Gastrocnemius medialis (tissue), 4 donors: ENCODE results near the gene ACYP2. TPM values are rescaled to one million over a fixed set of nuclear protein-coding genes. Genes with fewer than 3 reads are reported as not detected.
"Not testable (repeated sequence)": the region's sequence is repeated elsewhere in the genome, so short reads cannot be mapped to it uniquely, and the experiment has no call there.

ENCODE experiments used
- ATAC-seq, 2 donors: fragments of 150-250 bp; one replicate each; pipeline ENCODE4 v1.9.1; 2016
- DNase-seq, 2 donors: peaks; one replicate each; pipeline ENCODE4 v3.0.0-alpha.2; 2019
- H3K27ac ChIP-seq, 4 donors: fragments of 200-600 bp; sonication (generic); 1 replicate in 1 of 4; 2 replicates in 3 of 4; pipeline ENCODE4 v1.5.1; 2016 to 2018; ENCODE audit warnings: mild to moderate bottlenecking in 2 of 4, moderate library complexity in 1 of 4
- H3K27me3 ChIP-seq, 3 donors: fragments of 200-600 bp; sonication (generic) in 2 of 3; 1 replicate in 1 of 3; 2 replicates in 2 of 3; pipeline versions ENCODE4 v1.5.1 to v1.6.0; 2016 to 2019; ENCODE audit warnings: mild to moderate bottlenecking in 1 of 3, moderate library complexity in 1 of 3
- H3K36me3 ChIP-seq, 2 donors: fragments of 200-600 bp; sonication (generic) in 1 of 2; one replicate each; pipeline ENCODE4 v1.5.1; 2017 to 2018
- H3K4me1 ChIP-seq, 2 donors: fragments of 200-600 bp; sonication (generic) in 1 of 2; one replicate each; pipeline ENCODE4 v1.5.1; 2016 to 2017; ENCODE audit warnings: mild to moderate bottlenecking in 2 of 2
- H3K4me3 ChIP-seq, 4 donors: fragments of 200-600 bp; sonication (generic) in 3 of 4; 1 replicate in 1 of 4; 2 replicates in 3 of 4; pipeline ENCODE4 v1.5.1; 2016 to 2019; ENCODE audit warnings: mild to moderate bottlenecking in 2 of 4
- H3K9me3 ChIP-seq, 3 donors: fragments of 200-600 bp; sonication (generic) in 2 of 3; 1 replicate in 1 of 3; 2 replicates in 2 of 3; pipeline ENCODE4 v1.5.1; 2016 to 2019
- POLR2A ChIP-seq, 2 donors: fragments of 450-650 bp; IDR thresholded peaks; one replicate each; pipeline ENCODE4 v1.6.1; 2017; ENCODE audit warnings: antibody characterized with exemption in 2 of 2, mild to moderate bottlenecking in 2 of 2, moderate library complexity in 2 of 2
- in situ Hi-C, 4 donors: fragments of 200-750 bp; cut with MboI; loops; one replicate each; pipeline versions ENCODE4 v1.15.0 to v1.8.0; 2017; ENCODE audit warnings: low sequenced_read_pairs in 4 of 4
- intact Hi-C: fragments of 100-400 bp; cut with DNase I; formaldehyde crosslinking; loops from one replicate; pipeline ENCODE4 v1.15.1; 2023; ENCODE audit warnings: low total_unique reads
- total RNA-seq, 4 donors: library from RNA; depleted of rRNA; stranded (reverse); fragments of >200 nt; gene quantifications; one replicate each; pipeline versions ENCODE4 v1.1.0 to v1.2.3, GENCODE V29; 2016
- TF ChIP-seq, protein P1 (sequence below), 5 experiments: fragments of 450-650 bp in 3 of 5; fragments of 200-600 bp in 2 of 5; sonication (generic) in 2 of 5; IDR thresholded peaks in 4 of 5; conservative IDR thresholded peaks in 1 of 5; 1 replicate in 4 of 5; 2 replicates in 1 of 5; pipeline ENCODE4 v1.5.1; 2016 to 2019; ENCODE audit warnings: antibody characterized with exemption in 5 of 5, mild to moderate bottlenecking in 3 of 5, moderate library complexity in 3 of 5

Gene ACYP2
- total RNA-seq, 4 donors from 2014 or later, result 52.9 to 121 (median 107) TPM

DNA sequence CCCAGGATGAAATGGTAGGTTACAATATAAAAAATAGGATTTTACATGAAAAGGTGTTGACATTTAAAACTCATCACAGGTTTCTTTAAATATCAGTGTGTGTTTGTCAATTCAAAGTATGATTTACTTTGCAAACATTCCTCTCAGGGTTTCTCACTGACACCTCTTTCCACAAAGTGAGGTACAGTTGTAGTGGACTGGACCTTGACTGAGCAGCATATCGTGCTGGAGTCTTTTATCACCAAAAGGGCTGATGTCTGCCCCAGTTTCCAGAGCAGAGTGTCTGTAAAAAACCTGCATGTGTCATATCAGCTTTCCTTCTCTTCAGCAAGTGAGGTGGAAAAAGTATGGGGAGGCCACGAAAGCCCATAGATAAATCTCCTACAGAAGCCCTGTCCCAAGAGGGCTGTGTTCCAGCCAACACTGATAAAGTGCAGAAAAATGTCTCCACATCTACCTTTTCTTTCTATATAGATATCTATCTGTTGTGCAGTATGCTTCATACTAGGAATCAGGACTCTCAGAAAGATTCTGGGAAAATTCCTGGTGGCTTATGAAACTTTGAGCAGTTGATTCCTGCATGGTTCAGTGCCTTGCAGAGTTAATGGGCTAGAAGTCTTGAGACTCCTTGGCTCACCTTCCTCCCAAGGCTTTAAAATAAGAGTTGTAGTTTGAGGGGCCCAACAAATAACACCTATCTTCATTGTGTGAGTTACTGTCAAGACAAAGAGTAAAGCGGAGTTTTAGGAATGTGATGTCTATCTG lies 6.9 kb downstream of the ACYP2 start:
- no peaks in the 10 kb centered on the region for H3K27me3 ChIP-seq
- H3K4me3 ChIP-seq, result no peak overlapping the region
- TF ChIP-seq, protein P1, sequence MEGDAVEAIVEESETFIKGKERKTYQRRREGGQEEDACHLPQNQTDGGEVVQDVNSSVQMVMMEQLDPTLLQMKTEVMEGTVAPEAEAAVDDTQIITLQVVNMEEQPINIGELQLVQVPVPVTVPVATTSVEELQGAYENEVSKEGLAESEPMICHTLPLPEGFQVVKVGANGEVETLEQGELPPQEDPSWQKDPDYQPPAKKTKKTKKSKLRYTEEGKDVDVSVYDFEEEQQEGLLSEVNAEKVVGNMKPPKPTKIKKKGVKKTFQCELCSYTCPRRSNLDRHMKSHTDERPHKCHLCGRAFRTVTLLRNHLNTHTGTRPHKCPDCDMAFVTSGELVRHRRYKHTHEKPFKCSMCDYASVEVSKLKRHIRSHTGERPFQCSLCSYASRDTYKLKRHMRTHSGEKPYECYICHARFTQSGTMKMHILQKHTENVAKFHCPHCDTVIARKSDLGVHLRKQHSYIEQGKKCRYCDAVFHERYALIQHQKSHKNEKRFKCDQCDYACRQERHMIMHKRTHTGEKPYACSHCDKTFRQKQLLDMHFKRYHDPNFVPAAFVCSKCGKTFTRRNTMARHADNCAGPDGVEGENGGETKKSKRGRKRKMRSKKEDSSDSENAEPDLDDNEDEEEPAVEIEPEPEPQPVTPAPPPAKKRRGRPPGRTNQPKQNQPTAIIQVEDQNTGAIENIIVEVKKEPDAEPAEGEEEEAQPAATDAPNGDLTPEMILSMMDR (IDR thresholded peaks at IDR 0.05 in 4 of 5, conservative IDR thresholded peaks at IDR 0.05 in 1 of 5), result no peak
- no peaks in the 10 kb centered on the region for H3K36me3 ChIP-seq
- H3K9me3 ChIP-seq, result no peaks in the 10 kb centered on the region
- in situ Hi-C loops (loop anchor here in 3 of 4 donors (25.0 kb wide), 4 partner anchors 390 to 915 kb away; partner anchors contain the start of gene EML6 (in 1 of the 3)), intact Hi-C loops (no loop called here)
- H3K4me1 ChIP-seq, result peaks cover 27 to 31% of the 10 kb centered on the region in 2 donors
- peak overlapping the region; percentile 78 to 90 (median 88) for H3K27ac ChIP-seq
- ATAC-seq (peak; percentile 5 to 17), DNase-seq (no peak)

DNA sequence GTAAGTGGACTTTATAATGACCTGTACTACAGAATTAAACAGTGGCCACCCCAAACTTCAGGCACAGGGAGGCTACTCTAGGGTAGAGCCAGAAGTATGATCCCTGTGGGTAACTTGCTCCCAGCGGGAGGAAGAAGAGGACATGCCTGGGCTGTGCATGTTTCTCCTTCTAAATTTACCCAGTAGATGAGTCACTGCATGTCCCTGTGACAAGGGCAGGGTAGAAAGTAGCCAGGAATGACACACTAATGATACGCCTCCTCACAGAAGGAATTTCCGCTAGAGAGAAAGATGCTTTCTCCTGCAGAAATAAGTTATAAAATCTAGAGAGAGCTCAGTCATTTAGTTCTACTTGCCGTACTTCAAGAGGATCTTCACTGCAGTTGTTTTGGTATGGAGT lies 7.5 kb downstream of the ACYP2 start:
- no peak for TF ChIP-seq POLR2A (IDR thresholded peaks at IDR 0.05)
- TF ChIP-seq, protein P1 (IDR thresholded peaks at IDR 0.05 in 4 of 5, conservative IDR thresholded peaks at IDR 0.05 in 1 of 5), result no peak
- H3K4me1 ChIP-seq, result peaks cover 27 to 31% of the 10 kb centered on the region in 2 donors
- DNase-seq, result peak; percentile 67 to 71
- H3K27me3 ChIP-seq, result no peaks in the 10 kb centered on the region
- no peaks in the 10 kb centered on the region for H3K9me3 ChIP-seq
- H3K27ac ChIP-seq, result peak overlapping the region; percentile 78 to 90 (median 88)
- in situ Hi-C loops (loop anchor here in 3 of 4 donors (25.0 kb wide), 4 partner anchors 389 to 914 kb away; partner anchors contain the start of gene EML6 (in 1 of the 3)), intact Hi-C loops (no loop called here)
- H3K36me3 ChIP-seq, result no peaks in the 10 kb centered on the region
- peak; percentile 100 for ATAC-seq
- H3K4me3 ChIP-seq, result no peak overlapping the region

DNA sequence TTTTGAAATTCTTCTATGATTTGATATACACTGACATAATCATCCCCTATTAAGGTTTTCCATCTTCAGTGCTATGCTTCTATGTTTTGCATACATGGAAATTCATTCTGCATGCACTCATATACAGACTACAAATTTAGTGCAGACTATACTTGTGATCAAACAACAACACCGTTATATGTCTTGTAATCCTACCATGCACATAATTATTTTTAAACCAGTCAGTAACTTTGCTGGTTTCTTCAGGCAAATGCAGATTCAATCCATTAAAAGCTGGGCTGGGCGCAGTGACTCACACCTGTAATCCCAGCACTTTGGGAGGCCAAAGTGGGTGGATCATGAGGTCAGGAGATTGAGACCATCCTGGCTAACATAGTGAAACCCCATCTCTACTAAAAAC lies 11.8 kb downstream of the ACYP2 start:
- H3K9me3 ChIP-seq, ATAC-seq, H3K27ac ChIP-seq, DNase-seq, in situ Hi-C loops, H3K4me3 ChIP-seq, H3K27me3 ChIP-seq, intact Hi-C loops, H3K36me3 ChIP-seq: not testable (repeated sequence)
- peaks cover 18 to 19% of the 10 kb centered on the region in 2 donors for H3K4me1 ChIP-seq

DNA sequence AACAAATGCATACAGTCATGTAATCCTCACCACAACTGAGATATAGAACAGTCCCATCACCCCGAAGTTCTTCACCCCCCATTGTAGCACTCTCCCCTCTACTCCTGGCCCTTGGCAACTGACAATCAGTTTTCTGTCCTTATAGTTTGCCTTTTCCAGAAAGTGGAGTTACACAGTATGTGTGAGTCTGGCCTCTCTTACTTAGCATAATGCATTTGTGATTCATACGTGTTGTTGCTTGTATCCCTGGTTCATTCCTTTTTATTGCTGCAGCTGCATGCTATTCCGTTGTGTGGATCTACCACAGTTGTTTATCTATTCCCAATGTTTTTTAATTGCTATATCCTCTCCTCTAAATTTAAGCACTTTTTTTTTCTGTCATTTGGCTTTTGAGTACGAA lies 17.6 kb downstream of the ACYP2 start:
- no peak overlapping the region for H3K27ac ChIP-seq
- H3K36me3 ChIP-seq, result no peaks in the 10 kb centered on the region
- no peaks in the 10 kb centered on the region for H3K4me1 ChIP-seq
- H3K9me3 ChIP-seq, result no peaks in the 10 kb centered on the region
- H3K27me3 ChIP-seq, result no peaks in the 10 kb centered on the region
- ATAC-seq, result no peak
- intact Hi-C loops, result no loop called here
- H3K4me3 ChIP-seq, result no peak overlapping the region
- no peak for DNase-seq
- in situ Hi-C loops, result no loop called here
- TF ChIP-seq, protein P1 (IDR thresholded peaks at IDR 0.05 in 4 of 5, conservative IDR thresholded peaks at IDR 0.05 in 1 of 5), result no peak
- no peak for TF ChIP-seq POLR2A (IDR thresholded peaks at IDR 0.05)

DNA sequence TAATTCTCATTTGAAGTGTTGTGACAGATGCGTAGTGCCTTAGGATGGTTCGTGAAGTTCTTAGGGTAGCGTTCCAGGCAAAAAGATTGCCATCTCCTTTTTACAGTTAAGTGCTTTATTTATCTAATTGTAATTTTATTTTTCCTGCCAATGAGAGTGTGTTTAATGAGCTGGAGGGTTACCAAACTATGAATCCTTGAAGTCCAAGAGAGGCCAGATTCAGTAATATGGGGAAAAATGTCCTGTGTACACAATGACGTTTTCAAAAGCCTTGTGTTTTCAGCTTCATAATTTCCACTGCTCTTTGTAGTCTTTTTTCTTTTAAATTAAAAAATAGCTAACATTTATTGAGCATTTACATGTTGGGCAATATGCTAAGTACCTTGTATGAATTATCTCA lies 23.8 kb downstream of the ACYP2 start:
- DNase-seq, result no peak
- no peaks in the 10 kb centered on the region for H3K9me3 ChIP-seq
- no peaks in the 10 kb centered on the region for H3K4me1 ChIP-seq
- peaks cover 0 to 31% of the 10 kb centered on the region in 2 donors for H3K36me3 ChIP-seq
- intact Hi-C loops (no loop called here), in situ Hi-C loops (no loop called here)
- ATAC-seq, result no peak
- TF ChIP-seq POLR2A (IDR thresholded peaks at IDR 0.05), result no peak
- TF ChIP-seq, protein P1 (IDR thresholded peaks at IDR 0.05 in 4 of 5, conservative IDR thresholded peaks at IDR 0.05 in 1 of 5), result no peak
- no peak overlapping the region for H3K4me3 ChIP-seq
- no peaks in the 10 kb centered on the region for H3K27me3 ChIP-seq
- no peak overlapping the region for H3K27ac ChIP-seq
